Loucy (cell line): ENCODE measurements around the gene TICAM2.

Experiments used
- H2AFZ ChIP-seq: fragments of 200-600 bp; sonication (generic); 2 replicates; pipeline ENCODE4 v1.6.0; 2016; ENCODE audit warnings: antibody characterized with exemption, mild to moderate bottlenecking, low read length, moderate library complexity
- H3F3A ChIP-seq: fragments of 200-600 bp; 2 replicates; pipeline ENCODE4 v1.6.0; 2016; ENCODE audit warnings: antibody characterized with exemption, low read depth, mild to moderate bottlenecking
- H3K27me3 ChIP-seq: fragments of 200-600 bp; sonication (generic); 2 replicates; pipeline ENCODE4 v1.6.1; 2014; ENCODE audit warnings: low read length, mild to moderate bottlenecking; ENCODE audit not compliant: insufficient read depth, poor library complexity, severe bottlenecking
- H3K36me3 ChIP-seq: fragments of 200-600 bp; sonication (generic); 2 replicates; pipeline ENCODE4 v1.6.1; 2016; ENCODE audit warnings: low read length; ENCODE audit not compliant: insufficient read depth
- H3K4me1 ChIP-seq: fragments of 200-600 bp; sonication (generic); 2 replicates; pipeline ENCODE4 v1.5.1; 2014; ENCODE audit warnings: low read length, mild to moderate bottlenecking; ENCODE audit not compliant: insufficient read depth, poor library complexity, severe bottlenecking
- H3K4me2 ChIP-seq: fragments of 200-600 bp; sonication (generic); 2 replicates; pipeline ENCODE4 v1.6.0; 2014; ENCODE audit warnings: antibody characterized with exemption, low read length, low read depth, mild to moderate bottlenecking; ENCODE audit not compliant: poor library complexity, severe bottlenecking
- H3K4me3 ChIP-seq: fragments of 200-600 bp; sonication (generic); 2 replicates; pipeline ENCODE4 v1.5.1; 2014; ENCODE audit warnings: low read length, mild to moderate bottlenecking, mixed read lengths; ENCODE audit not compliant: poor library complexity, severe bottlenecking
- H3K79me2 ChIP-seq: fragments of 200-600 bp; sonication (generic); 2 replicates; pipeline ENCODE4 v1.6.1; 2014; ENCODE audit warnings: low read length; ENCODE audit not compliant: insufficient read depth
- H3K9ac ChIP-seq: fragments of 200-600 bp; sonication (generic); 2 replicates; pipeline ENCODE4 v1.6.0; 2014; ENCODE audit warnings: mild to moderate bottlenecking, low read depth, low read length, moderate library complexity; ENCODE audit not compliant: poor library complexity, severe bottlenecking
- H3K9me2 ChIP-seq: fragments of 200-600 bp; sonication (generic); replicated peaks from 2 replicates; pipeline ENCODE4 v1.6.1; 2016; ENCODE audit warnings: low read depth, low read length, mixed read lengths
- H3K9me3 ChIP-seq: fragments of 200-600 bp; sonication (generic); 2 replicates; pipeline ENCODE4 v1.6.1; 2014; ENCODE audit warnings: mild to moderate bottlenecking, antibody characterized with exemption, low read length, low read depth; ENCODE audit not compliant: insufficient read depth
- H4K20me1 ChIP-seq: fragments of 200-600 bp; sonication (generic); 2 replicates; pipeline ENCODE4 v1.6.0; 2014; ENCODE audit warnings: antibody characterized with exemption, low read length, mild to moderate bottlenecking; ENCODE audit not compliant: insufficient read depth, poor library complexity, severe bottlenecking
- CTCF ChIP-seq: fragments of 200-600 bp; sonication (generic); conservative IDR thresholded peaks from 2 replicates; pipeline ENCODE4 v1.5.1; 2014; ENCODE audit warnings: mild to moderate bottlenecking, antibody characterized with exemption, low read length
- EZH2phosphoT487 ChIP-seq: fragments of 200-600 bp; IDR thresholded peaks from 2 replicates; pipeline ENCODE4 v1.6.1; 2018; ENCODE audit warnings: antibody characterized with exemption, mild to moderate bottlenecking, moderate library complexity, borderline replicate concordance

TICAM2 gene

GRCh38 chr5:115531787-115532367 lies 70.4 kb downstream of the TICAM2 start:
- peaks cover 2% of the 10 kb centered on the region; the same call in 1 of the 2 replicates for H3K36me3 ChIP-seq
- peak overlapping the region; percentile 20 for H3K4me3 ChIP-seq
- H4K20me1 ChIP-seq: peaks cover 67% of the 10 kb centered on the region
- TF ChIP-seq EZH2phosphoT487: no peak
- TF ChIP-seq CTCF: no peak
- no peak overlapping the region for H3K9ac ChIP-seq
- H3K9me3 ChIP-seq: no peaks in the 10 kb centered on the region
- peak overlapping the region; percentile 84 for H3K4me2 ChIP-seq
- H3F3A ChIP-seq: no peaks in the 10 kb centered on the region
- H3K4me1 ChIP-seq: peaks cover 14% of the 10 kb centered on the region
- H3K79me2 ChIP-seq: peaks cover 95% of the 10 kb centered on the region
- H2AFZ ChIP-seq: no peak overlapping the region
- no peaks in the 10 kb centered on the region for H3K27me3 ChIP-seq
- no peaks in the 10 kb centered on the region for H3K9me2 ChIP-seq

GRCh38 chr5:115531380-115531779 lies 70.9 kb downstream of the TICAM2 start:
- H3K9me2 ChIP-seq: no peaks in the 10 kb centered on the region
- H4K20me1 ChIP-seq: peaks cover 65% of the 10 kb centered on the region
- H3K9ac ChIP-seq: no peak overlapping the region
- H3K27me3 ChIP-seq: no peaks in the 10 kb centered on the region
- no peak for TF ChIP-seq CTCF
- no peak for TF ChIP-seq EZH2phosphoT487
- H2AFZ ChIP-seq: no peak overlapping the region
- peaks cover 5% of the 10 kb centered on the region; the same call in 1 of the 2 replicates for H3K36me3 ChIP-seq
- H3K4me1 ChIP-seq: peaks cover 10% of the 10 kb centered on the region
- H3K4me3 ChIP-seq: peak overlapping the region; percentile 20
- no peaks in the 10 kb centered on the region for H3K9me3 ChIP-seq
- no peaks in the 10 kb centered on the region for H3F3A ChIP-seq
- peaks cover 95% of the 10 kb centered on the region for H3K79me2 ChIP-seq
- H3K4me2 ChIP-seq: peak overlapping the region; percentile 84

GRCh38 chr5:115530426-115530825 lies 71.9 kb downstream of the TICAM2 start:
- peaks cover 88% of the 10 kb centered on the region for H3K79me2 ChIP-seq
- peak overlapping the region; percentile 84 for H3K4me2 ChIP-seq
- H3K9me3 ChIP-seq: no peaks in the 10 kb centered on the region
- H3K4me3 ChIP-seq: no peak overlapping the region
- H3K9ac ChIP-seq: no peak overlapping the region
- TF ChIP-seq EZH2phosphoT487: no peak
- TF ChIP-seq CTCF: no peak
- peaks cover 56% of the 10 kb centered on the region for H4K20me1 ChIP-seq
- no peaks in the 10 kb centered on the region for H3K27me3 ChIP-seq
- peaks cover 7% of the 10 kb centered on the region for H3K4me1 ChIP-seq
- H3K9me2 ChIP-seq: no peaks in the 10 kb centered on the region
- peaks cover 6% of the 10 kb centered on the region; the same call in 1 of the 2 replicates for H3K36me3 ChIP-seq
- H2AFZ ChIP-seq: no peak overlapping the region
- no peaks in the 10 kb centered on the region for H3F3A ChIP-seq
